Stimulated activated CD8-positive, alpha-beta memory T cell treated with anti-CD3 and anti-CD28 coated beads, Interleukin-7, amount 100 ng/mL, for 48 hours (primary cell): ENCODE measurements around the gene C2orf81.
"Not testable (repeated sequence)": the region's sequence is repeated elsewhere in the genome, so short reads cannot be mapped to it uniquely, and the experiment has no call there.

ENCODE experiments used
- DNase-seq, 2 donors: peaks; one replicate each; pipeline ENCODE4 v3.0.0-alpha.2; 2020; ENCODE audit warnings: low read depth in 1 of 2; ENCODE audit errors: extremely low read depth in 1 of 2

The C2orf81 gene

GRCh38 chr2:74421221-74421870 is at the start of gene C2orf81, which contains the start of gene WDR54:
Gene C2orf81 (minus strand): TSS chr2:74421619. CDS start chr2:74421560, 59 bp downstream.
Gene WDR54 (plus strand): TSS chr2:74421730. CDS start chr2:74422154, 424 bp downstream.
- DNase-seq = peak; percentile 91 to 94

GRCh38 chr2:74470742-74471141 is 49.3 kb upstream of the C2orf81 start:
- not testable (repeated sequence) for DNase-seq

GRCh38 chr2:74464406-74464805 is 43.0 kb upstream of the C2orf81 start:
- no peak for DNase-seq

GRCh38 chr2:74462786-74463105 is 41.3 kb upstream of the C2orf81 start:
- DNase-seq = no peak

GRCh38 chr2:74462054-74462785 is 40.8 kb upstream of the C2orf81 start:
- DNase-seq = no peak

GRCh38 chr2:74461187-74462053 is 40.0 kb upstream of the C2orf81 start:
- DNase-seq = no peak

GRCh38 chr2:74460187-74460586 is 38.8 kb upstream of the C2orf81 start:
- not testable (repeated sequence) for DNase-seq

- not testable (repeated sequence) for DNase-seq
Observed at GRCh38 chr2:74459503-74460118, 38.2 kb upstream of the C2orf81 start.

- no peak for DNase-seq
Observed at GRCh38 chr2:74458938-74459363, 37.5 kb upstream of the C2orf81 start.

GRCh38 chr2:74458132-74458937 is 36.9 kb upstream of the C2orf81 start, which contains the start of gene WBP1:
Gene WBP1 (plus strand): TSS chr2:74458438. CDS start chr2:74458603, 165 bp downstream.
- peak; percentile 95 to 100 for DNase-seq

- DNase-seq = peak; percentile 71 to 80
Observed at GRCh38 chr2:74457549-74458131, 36.2 kb upstream of the C2orf81 start.

GRCh38 chr2:74457129-74457548 is 35.7 kb upstream of the C2orf81 start:
- DNase-seq = no peak

GRCh38 chr2:74454654-74455511 is 33.5 kb upstream of the C2orf81 start, which contains the start of gene INO80B:
Gene INO80B (plus strand): TSS chr2:74455087. CDS start chr2:74455117, 30 bp downstream.
- peak; percentile 90 to 96 for DNase-seq

GRCh38 chr2:74450570-74451190 is 29.3 kb upstream of the C2orf81 start:
- DNase-seq = no peak

GRCh38 chr2:74448771-74449170 is 27.4 kb upstream of the C2orf81 start:
- no peak for DNase-seq

GRCh38 chr2:74447230-74447999 is 26.0 kb upstream of the C2orf81 start:
- no peak for DNase-seq
